Large intestine (tissue), 3 donors: ENCODE measurements around the gene CFAP43. TPM values are rescaled to one million over a fixed set of nuclear protein-coding genes. Genes with fewer than 3 reads are reported as not detected.

ENCODE experiments used
- DNase-seq, 2 donors: peaks; one replicate each; pipeline versions ENCODE4 v3.0.0 to v3.0.0-alpha.2; 2013
- H3K27ac ChIP-seq: one replicate; pipeline ENCODE4 v1.5.1; 2013; ENCODE audit warnings: low read length
- H3K27me3 ChIP-seq: 2 replicates; pipeline ENCODE4 v1.6.1; 2013; ENCODE audit warnings: low read length; ENCODE audit not compliant: control insufficient read depth, insufficient read depth
- H3K36me3 ChIP-seq: 2 replicates; pipeline ENCODE4 v1.6.1; 2013; ENCODE audit warnings: low read length; ENCODE audit not compliant: control insufficient read depth, insufficient read depth
- H3K4me1 ChIP-seq: one replicate; pipeline ENCODE4 v1.6.1; 2013; ENCODE audit warnings: low read length; ENCODE audit not compliant: control insufficient read depth, insufficient read depth
- H3K4me3 ChIP-seq: one replicate; pipeline ENCODE4 v1.5.1; 2013; ENCODE audit warnings: low read length
- H3K9me3 ChIP-seq: one replicate; pipeline ENCODE4 v1.6.1; 2013; ENCODE audit warnings: mild to moderate bottlenecking, low read depth, low read length, moderate library complexity; ENCODE audit not compliant: control insufficient read depth
- WGBS: methylation state at CpG from one replicate; pipeline ENCODE4 v1.1.5; 2013; ENCODE audit warnings: low lambda C conversion rate; ENCODE audit not compliant: insufficient coverage; 5-methylcytosine and 5-hydroxymethylcytosine counted together
- polyA plus RNA-seq: library from polyadenylated mRNA; unstranded; fragments of 120-200 nt; gene quantifications from one replicate; pipeline ENCODE4 v1.2.1, GENCODE V29; 2013

CFAP43 gene
- polyA plus RNA-seq, 1 donor, result 5.6 TPM

GRCh38 chr10:104120903-104121484, 111.2 kb downstream of the CFAP43 start:
- H3K36me3 ChIP-seq, result peaks cover 2% of the 10 kb centered on the region
- H3K27ac ChIP-seq, result peak overlapping the region; percentile 98
- H3K27me3 ChIP-seq, result no peaks in the 10 kb centered on the region
- peaks cover 7% of the 10 kb centered on the region for H3K4me1 ChIP-seq
- H3K9me3 ChIP-seq, result no peaks in the 10 kb centered on the region
- no CpG with 5 or more reads among the region's 28 CpGs for WGBS
- peak; percentile 90 to 95 for DNase-seq
- peak overlapping the region; percentile 63 for H3K4me3 ChIP-seq

GRCh38 chr10:104120512-104120902, 111.7 kb downstream of the CFAP43 start:
- Histone ChIP-seq H3K9me3 (no peaks in the 10 kb centered on the region), H3K27ac (peak overlapping the region; percentile 98), H3K4me3 (peak overlapping the region; percentile 63), H3K27me3 (no peaks in the 10 kb centered on the region), H3K36me3 (peaks cover 2% of the 10 kb centered on the region), H3K4me1 (peaks cover 7% of the 10 kb centered on the region)
- no CpG with 5 or more reads among the region's 2 CpGs for WGBS
- DNase-seq, result no peak

GRCh38 chr10:104119996-104120395, 112.2 kb downstream of the CFAP43 start:
- Histone ChIP-seq H3K9me3 (no peaks in the 10 kb centered on the region), H3K4me1 (peaks cover 7% of the 10 kb centered on the region), H3K4me3 (no peak overlapping the region), H3K36me3 (no peaks in the 10 kb centered on the region), H3K27ac (peak overlapping the region; percentile 98), H3K27me3 (no peaks in the 10 kb centered on the region)
- WGBS, result no CpG with 5 or more reads among the region's 3 CpGs
- DNase-seq, result no peak

- Histone ChIP-seq H3K27me3 (no peaks in the 10 kb centered on the region), H3K27ac (peak overlapping the region; percentile 59), H3K9me3 (no peaks in the 10 kb centered on the region), H3K36me3 (no peaks in the 10 kb centered on the region), H3K4me3 (no peak overlapping the region), H3K4me1 (peaks cover 5% of the 10 kb centered on the region)
- WGBS, result 58% methylated on average over 2 of the region's 4 CpGs
- peak; percentile 54 to 73 for DNase-seq
Measured at GRCh38 chr10:104117839-104118323, 114.3 kb downstream of the CFAP43 start.

GRCh38 chr10:104113376-104113956, 118.7 kb downstream of the CFAP43 start:
- Histone ChIP-seq H3K4me1 (peaks cover 7% of the 10 kb centered on the region), H3K4me3 (no peak overlapping the region), H3K36me3 (no peaks in the 10 kb centered on the region), H3K9me3 (no peaks in the 10 kb centered on the region), H3K27me3 (no peaks in the 10 kb centered on the region), H3K27ac (no peak overlapping the region)
- no peak for DNase-seq
- 60% methylated on average over 1 of the region's 1 CpG for WGBS

- Histone ChIP-seq H3K27ac (peak overlapping the region; percentile 66), H3K4me1 (peaks cover 7% of the 10 kb centered on the region), H3K4me3 (no peak overlapping the region), H3K36me3 (no peaks in the 10 kb centered on the region), H3K27me3 (no peaks in the 10 kb centered on the region), H3K9me3 (no peaks in the 10 kb centered on the region)
- peak; percentile 28 to 44 for DNase-seq
- 100% methylated on average over 1 of the region's 3 CpGs for WGBS
Measured at GRCh38 chr10:104109908-104110662, 122.1 kb downstream of the CFAP43 start.

GRCh38 chr10:104104926-104105325, 127.2 kb downstream of the CFAP43 start:
- 100% methylated on average over 1 of the region's 2 CpGs for WGBS

GRCh38 chr10:104104418-104104817, 127.7 kb downstream of the CFAP43 start:
- Histone ChIP-seq H3K4me1 (no peaks in the 10 kb centered on the region), H3K27ac (no peak overlapping the region), H3K4me3 (no peak overlapping the region), H3K27me3 (no peaks in the 10 kb centered on the region), H3K36me3 (no peaks in the 10 kb centered on the region), H3K9me3 (no peaks in the 10 kb centered on the region)
- no peak for DNase-seq
- 0% methylated on average over 1 of the region's 1 CpG for WGBS

More at GRCh38 chr10:104104926-104105325, 127.2 kb downstream of the CFAP43 start:
- H3K27ac ChIP-seq, result no peak overlapping the region
- H3K9me3 ChIP-seq, result no peaks in the 10 kb centered on the region
- no peaks in the 10 kb centered on the region for H3K27me3 ChIP-seq
- no peak for DNase-seq
- no peaks in the 10 kb centered on the region for H3K36me3 ChIP-seq
- peaks cover 4% of the 10 kb centered on the region for H3K4me1 ChIP-seq
- no peak overlapping the region for H3K4me3 ChIP-seq

GRCh38 chr10:104103956-104104355, 128.2 kb downstream of the CFAP43 start:
- WGBS, result 17% methylated on average over 1 of the region's 1 CpG
- no peak overlapping the region for H3K27ac ChIP-seq
- no peaks in the 10 kb centered on the region for H3K36me3 ChIP-seq

GRCh38 chr10:104101902-104102301, 130.3 kb downstream of the CFAP43 start:
- DNase-seq, result no peak
- H3K4me3 ChIP-seq, result no peak overlapping the region
- no peaks in the 10 kb centered on the region for H3K4me1 ChIP-seq
- WGBS, result 60% methylated on average over 1 of the region's 1 CpG
- H3K27me3 ChIP-seq, result no peaks in the 10 kb centered on the region
- H3K9me3 ChIP-seq, result no peaks in the 10 kb centered on the region
- H3K27ac ChIP-seq, result no peak overlapping the region
- no peaks in the 10 kb centered on the region for H3K36me3 ChIP-seq

More at GRCh38 chr10:104103956-104104355, 128.2 kb downstream of the CFAP43 start:
- DNase-seq, result no peak
- Histone ChIP-seq H3K27me3 (no peaks in the 10 kb centered on the region), H3K4me1 (no peaks in the 10 kb centered on the region), H3K4me3 (no peak overlapping the region), H3K9me3 (no peaks in the 10 kb centered on the region)
